HEK293T (cell line): ENCODE results near the gene INPP5D.

Experiments used
- ELF4 ChIP-seq: fragments of 450-650 bp; IDR thresholded peaks from 2 replicates; pipeline ENCODE4 v1.6.1; 2017; ENCODE audit warnings: antibody characterized with exemption
- FOXM1 ChIP-seq: fragments of 450-650 bp; IDR thresholded peaks from 2 replicates; pipeline ENCODE4 v1.6.1; 2017; ENCODE audit warnings: mild to moderate bottlenecking, borderline replicate concordance
- SUZ12 ChIP-seq: fragments of 450-650 bp; IDR thresholded peaks from 2 replicates; pipeline ENCODE4 v1.6.1; 2016; ENCODE audit warnings: mild to moderate bottlenecking
- TF ChIP-seq, protein P1 (sequence below): fragments of 450-650 bp; IDR thresholded peaks from 2 replicates; pipeline ENCODE4 v1.6.1; 2016

DNA sequence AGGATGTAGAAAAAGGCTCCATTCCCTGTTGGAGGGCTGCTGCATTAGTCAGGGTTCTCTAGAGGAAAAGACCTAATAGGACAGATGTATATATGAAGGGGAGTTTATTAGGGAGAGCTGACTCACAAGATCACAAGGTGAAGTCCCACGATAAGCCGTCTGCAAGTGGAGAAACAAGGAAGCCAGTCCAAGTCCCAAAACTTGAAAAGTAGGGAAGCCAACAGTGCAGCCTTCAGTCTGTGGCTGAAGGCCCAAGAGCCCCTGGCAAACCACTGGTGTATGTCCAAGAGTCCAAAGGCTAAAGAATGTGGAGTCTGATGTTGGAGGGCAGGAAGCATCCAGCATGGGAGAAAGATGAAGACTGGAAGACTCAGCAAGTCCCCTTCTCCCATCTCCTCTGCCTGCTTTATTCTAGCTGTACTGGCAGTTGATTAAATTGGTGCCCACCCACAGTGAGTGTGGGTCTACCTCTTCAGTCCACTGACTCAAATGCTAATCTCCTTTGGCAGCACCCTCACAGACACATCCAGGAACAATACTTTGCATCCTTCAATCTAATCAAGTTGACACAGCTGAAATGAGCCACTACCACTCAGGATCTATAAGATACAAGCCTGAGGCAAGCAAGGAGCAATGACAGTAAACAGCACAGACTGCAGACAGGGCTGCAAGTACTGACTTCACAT lies 161.4 kb downstream of the INPP5D start:
- TF ChIP-seq, protein P1, sequence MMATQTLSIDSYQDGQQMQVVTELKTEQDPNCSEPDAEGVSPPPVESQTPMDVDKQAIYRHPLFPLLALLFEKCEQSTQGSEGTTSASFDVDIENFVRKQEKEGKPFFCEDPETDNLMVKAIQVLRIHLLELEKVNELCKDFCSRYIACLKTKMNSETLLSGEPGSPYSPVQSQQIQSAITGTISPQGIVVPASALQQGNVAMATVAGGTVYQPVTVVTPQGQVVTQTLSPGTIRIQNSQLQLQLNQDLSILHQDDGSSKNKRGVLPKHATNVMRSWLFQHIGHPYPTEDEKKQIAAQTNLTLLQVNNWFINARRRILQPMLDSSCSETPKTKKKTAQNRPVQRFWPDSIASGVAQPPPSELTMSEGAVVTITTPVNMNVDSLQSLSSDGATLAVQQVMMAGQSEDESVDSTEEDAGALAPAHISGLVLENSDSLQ = no peak
- TF ChIP-seq SUZ12 (no peak), FOXM1 (no peak), ELF4 (no peak)
